HG02973 (cell line): ENCODE results near the gene SELENOI.

ENCODE experiments used
- ATAC-seq: cut with Tn5 transposase; IDR thresholded peaks from one replicate; pipeline ENCODE4 v1.9.1; 2021; ENCODE audit warnings: moderate library complexity; ENCODE audit not compliant: unreplicated experiment

The SELENOI gene

DNA sequence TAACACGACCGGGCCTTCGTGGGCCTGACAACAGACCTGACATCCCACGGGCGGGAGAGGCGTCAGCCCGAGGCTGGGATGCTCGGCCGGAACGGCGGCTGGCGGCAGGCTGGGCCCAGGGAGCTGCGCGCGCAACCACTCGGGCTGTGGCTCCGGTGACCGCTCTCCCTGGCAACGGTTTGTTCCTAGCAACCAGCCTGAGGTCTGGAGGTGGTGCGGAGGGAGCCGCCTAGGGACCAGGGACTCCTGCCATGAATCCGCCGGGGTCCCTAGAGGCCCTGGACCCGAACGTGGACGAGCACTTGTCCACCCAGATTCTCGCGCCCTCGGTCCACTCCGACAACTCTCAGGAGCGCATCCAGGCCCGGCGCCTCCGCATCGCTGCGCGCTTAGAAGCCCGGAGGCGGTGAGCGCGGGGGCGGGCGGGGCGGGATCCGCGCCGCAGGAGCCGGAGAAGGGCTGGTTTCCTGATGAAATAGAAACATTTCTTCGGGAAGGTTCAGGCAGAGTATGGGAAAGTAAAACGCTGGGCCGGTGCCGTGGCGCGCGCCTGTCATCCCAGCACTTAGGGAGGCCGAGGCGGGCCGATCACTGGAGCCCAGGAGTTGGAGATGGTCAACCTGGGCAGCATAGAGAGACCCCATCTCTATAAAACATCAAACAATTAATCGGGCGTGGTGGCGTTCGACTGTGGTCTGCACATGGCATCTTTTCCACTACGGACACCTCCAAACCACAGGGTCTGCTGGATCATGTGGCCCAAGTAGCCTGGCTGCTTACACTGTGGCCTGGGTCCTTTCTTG lies 56.0 kb downstream of the SELENOI start, which contains the start of gene DRC1:
Gene DRC1 (plus strand): TSS at position 182 of the 803 bp plus-strand sequence. CDS start 70 bp downstream, at position 252.
- ATAC-seq: no peak

DNA sequence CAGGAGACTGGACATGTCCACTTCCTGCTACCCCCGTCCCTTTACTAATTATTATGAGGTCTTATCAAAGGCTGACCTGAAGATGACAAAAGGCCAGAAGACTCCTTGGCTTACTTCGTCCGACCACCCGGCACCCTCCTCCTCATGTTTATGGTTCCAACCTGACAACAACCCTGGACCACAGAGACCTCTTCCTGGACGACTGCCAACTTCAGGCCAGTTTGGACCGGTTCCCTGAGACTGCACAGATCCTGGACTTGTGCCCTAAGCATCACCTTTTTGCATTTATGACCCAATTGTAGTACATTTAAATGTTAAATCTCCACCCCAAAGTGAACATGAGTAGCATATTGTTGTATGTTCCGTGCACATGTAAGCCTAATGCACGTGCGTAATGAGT lies 61.6 kb downstream of the SELENOI start:
- ATAC-seq: no peak

DNA sequence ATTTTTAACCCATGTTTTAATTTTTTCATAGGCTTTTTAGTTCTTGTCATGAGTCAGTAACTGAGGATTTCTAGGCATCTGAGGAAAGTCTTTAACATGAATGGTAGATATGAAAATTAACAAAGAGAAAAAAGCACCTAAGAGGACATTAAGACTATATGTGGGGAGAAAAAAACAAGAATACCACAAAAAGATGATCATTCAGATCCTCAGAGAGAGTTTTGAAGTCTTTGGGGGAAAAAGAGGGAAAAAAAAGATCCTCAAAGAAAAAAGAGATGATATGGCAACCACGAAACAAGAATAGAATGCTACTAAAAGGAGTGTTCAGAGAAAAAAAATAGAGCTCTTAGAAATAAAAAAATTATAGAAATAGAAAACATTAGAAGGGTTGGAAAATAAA lies 63.8 kb downstream of the SELENOI start:
- ATAC-seq: no peak

DNA sequence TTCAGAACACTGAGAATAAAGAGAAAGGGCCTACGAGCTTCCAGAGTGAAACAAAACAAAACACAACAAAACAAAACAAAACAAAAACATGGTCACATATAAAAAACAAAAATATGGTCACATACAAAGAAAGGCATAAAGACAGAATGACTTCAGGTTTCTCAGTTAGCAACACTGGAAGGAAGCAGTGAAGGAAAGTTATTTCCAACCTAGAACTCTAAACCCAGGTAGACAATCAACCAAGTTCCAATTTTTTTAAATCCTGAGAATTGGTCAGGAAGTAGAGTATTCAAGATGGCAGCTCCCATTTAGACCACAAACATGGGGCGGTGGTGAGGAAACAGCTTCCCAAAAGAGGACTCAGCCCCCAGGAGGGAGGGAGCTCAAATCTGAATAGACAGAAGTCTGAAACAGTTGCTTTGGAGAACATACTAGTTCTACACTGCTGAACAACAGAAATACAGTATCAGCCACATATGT lies 64.9 kb downstream of the SELENOI start:
- no peak for ATAC-seq

DNA sequence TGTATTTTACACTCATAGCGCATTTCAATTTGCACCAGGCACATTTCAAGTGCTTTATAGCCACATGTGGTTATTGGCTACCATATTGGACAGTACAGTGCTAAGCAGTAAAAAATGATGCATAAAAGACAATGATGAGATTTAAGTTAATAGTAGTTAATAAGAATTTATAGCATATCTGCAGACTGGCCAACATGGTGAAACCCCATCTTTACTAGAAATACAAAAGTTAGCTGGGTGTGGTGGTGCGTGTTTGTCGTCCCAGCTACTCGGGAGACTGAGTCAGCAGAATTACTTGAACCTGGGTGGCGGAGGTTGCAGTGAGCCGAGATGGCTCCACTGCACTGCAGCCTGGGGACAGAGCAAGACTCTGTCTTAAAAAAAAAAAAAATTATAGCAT lies 65.5 kb downstream of the SELENOI start:
- ATAC-seq: no peak

DNA sequence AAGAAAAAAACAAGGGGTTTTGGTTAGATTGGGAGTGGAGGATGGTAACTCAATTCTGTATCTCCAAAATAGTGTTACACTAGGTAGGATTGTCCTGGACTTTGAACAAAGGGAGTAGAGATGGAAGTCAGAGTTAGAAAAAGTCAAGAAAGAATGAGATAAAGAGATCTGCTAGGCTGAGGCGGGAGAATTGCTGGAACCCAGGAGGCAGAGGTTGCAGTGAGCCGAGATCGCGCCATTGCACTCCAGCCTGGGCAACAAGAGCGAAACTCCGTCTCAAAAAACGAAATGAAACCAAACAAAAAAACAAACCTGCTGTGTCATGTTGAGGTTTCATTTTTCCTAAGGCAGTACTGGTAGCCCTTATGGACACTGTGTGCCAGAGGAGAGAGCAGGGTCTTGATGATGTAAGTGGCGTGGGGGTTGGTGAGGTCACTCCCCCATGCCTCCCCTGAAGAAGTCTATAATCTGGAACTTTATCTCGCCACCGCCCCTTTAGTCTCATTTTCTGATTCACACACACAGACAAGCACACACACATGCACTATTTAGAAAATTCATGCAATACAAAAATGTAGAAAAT lies 66.2 kb downstream of the SELENOI start:
- ATAC-seq: no peak

DNA sequence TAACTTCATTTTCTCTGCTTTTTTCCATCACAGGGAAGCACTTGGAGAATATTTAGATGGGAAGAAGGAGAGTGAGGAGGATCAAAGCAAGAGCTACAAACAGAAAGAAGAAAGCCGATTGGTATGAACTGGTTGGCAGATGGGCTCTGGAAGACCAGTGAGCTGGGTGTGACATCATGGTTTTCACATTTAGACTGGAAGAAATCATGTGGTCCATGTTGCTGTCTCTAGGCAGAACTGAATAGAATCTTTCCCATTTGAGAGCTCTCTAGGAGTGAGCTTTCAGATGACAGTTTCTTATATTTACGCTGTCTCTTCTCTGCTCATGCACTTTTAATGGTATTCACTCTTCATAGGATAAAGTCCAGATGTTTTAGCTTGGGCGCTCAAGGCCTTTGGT lies 68.4 kb downstream of the SELENOI start:
- ATAC-seq: no peak

DNA sequence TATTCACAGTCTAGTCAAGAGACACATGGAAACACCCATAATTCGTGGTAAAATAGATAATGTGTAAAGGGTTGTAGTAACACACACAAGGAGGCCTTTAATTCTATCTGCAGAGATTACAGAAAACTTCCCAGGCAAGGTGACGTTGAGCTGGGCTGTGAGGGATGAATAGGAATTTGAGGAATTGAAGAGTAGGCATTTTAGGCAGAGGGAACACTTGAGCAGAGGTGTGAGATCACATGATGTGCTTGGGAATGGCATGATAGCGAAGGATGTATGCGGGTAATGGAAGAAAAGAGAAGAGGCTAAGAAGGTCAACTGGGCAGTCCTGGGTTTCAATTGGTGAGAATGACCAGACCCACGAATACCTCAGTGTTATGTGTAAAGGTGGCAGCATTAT lies 76.0 kb downstream of the SELENOI start:
- ATAC-seq: no peak

DNA sequence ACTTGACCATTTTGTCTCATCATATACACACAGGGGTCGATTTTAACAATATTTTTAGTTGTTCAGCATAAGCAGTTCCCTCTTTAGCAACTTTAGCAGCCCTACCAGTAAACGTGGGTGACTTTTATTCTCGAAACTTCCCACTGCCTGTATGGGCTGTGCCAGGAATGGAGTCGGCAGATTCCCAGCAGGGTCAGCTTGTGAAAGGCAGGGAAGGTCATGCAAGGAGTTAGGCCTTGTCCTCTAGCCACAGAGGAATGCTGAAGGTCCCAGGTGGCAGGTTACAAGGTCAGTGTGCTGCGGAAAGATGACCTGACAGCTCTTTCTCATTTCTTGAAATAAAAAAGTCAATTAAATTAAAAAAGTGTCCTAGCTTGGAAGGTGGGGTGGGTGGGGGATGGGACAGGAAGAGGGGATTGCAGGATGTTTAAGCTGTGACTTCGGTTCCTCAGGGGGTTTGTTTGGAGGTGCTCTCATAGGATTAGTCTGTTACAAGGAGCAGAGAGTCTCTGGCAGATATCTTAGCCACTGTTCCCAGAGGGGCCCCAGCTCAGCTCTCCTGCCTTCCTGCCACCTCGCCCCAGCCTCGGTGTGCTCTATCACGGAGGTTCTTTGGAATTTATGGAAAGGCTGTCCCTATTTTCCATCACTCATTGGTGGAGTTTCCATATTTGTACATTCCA lies 77.1 kb downstream of the SELENOI start:
- no peak for ATAC-seq

DNA sequence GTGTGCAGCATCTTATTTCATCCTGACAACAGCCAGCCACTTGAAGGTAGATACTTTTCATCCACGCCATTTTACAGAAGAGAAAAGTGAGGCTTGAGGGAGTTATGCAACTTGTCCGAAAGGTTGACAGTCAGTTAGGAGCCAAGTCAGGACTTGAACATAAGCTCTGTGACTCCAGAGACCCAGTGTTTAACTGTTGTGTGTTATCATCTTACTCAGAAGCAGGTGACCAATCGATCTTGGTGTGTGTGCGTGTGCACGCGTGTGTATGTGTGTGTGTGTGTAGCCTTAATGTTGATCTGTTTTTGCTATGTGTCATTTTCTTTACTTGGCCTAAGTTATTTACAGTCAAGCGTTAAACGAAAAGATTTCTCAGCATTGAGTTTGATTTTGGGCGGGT lies 77.8 kb downstream of the SELENOI start:
- ATAC-seq: no peak

DNA sequence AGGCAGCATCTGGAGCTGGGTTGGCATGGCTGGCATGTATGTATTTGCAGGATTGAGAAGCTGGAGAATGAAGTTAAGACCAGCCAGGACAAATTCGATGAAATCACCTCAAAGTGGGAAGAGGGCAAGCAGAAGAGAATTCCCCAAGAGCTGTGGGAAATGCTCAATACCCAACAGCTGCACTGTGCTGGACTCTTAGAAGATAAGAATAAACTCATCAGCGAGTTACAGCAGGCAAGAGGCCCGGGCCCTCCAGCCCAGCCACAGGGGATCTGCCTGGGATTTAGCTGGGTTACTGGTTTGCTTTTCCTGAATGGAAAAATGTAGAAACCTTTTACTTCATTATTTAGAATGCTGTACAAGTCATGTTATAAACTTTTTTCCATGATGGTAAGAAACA lies 78.3 kb downstream of the SELENOI start:
- ATAC-seq: no peak

DNA sequence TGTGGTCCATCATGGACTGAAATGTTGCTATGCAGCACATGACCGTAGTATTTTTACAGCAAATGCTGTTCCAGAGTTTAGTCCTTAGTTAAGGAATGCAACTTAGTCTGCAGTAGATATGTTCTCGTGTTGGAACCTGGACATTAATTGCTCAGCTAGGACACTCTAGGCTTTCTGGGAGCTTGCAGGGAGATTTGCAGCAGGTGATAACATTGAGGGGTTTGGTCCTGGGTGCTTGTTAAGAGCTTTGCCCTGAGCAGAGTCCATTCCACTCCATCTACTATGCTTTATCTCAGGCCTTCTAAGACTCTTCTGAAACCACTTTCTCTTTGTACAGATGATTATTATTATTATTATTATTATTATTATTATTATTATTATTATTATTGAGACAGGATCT lies 82.9 kb downstream of the SELENOI start:
- no peak for ATAC-seq

DNA sequence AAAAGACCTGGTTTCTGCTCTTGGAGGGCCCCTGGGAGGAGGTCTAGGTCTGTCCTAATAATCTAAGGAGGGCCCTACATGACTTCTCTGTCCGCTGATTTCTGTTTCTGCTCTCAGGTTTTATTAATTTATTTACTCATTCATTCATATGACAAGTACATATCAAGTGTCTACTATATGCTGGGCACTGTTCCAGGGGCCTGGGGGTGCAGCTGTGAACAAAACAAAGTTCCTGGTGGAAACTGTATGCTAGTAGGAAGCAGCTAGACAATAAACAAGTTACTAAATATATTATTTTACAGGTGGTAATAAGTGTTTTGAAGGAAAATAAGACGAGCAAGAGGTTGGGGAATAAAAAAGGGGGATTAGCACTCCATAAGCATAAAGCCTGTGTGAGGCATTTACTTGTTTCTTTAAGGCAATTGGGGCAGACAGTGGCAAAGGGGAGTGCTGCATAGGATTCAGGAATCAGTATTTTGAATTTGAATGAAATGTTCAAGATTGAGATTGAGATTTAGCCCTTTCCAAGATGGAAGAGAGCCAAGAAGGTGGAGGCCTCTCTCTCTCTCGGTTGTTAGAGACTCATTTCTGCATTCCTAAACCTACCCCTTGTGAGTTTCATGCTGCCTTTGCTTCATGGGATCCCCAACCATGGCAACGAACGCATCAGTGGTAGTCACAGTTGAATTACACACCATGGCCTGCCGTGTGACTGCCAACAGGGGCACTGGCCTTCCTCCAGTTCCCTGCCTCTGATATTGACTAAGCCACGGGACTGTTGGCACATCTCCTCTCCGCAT lies 84.0 kb downstream of the SELENOI start:
- ATAC-seq: no peak

DNA sequence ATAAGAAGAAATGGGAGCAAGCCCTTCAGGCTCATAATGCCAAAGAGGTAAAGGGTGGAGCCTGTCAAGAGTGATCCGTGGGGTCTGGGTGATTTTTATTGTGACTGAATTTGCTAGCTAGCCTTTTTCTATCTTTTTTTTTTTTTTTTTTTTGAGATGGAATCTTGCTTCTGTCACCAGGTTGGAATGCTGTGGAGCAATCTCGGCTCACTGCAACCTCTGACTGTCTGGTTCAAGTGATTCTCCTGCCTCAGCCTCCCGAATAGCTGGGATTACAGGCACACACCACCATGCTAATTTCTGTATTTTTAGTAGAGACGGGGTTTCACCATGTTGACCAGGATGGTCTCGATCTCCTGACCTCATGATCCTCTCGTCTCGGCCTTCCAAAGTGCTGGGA lies 84.9 kb downstream of the SELENOI start:
- ATAC-seq: no peak

DNA sequence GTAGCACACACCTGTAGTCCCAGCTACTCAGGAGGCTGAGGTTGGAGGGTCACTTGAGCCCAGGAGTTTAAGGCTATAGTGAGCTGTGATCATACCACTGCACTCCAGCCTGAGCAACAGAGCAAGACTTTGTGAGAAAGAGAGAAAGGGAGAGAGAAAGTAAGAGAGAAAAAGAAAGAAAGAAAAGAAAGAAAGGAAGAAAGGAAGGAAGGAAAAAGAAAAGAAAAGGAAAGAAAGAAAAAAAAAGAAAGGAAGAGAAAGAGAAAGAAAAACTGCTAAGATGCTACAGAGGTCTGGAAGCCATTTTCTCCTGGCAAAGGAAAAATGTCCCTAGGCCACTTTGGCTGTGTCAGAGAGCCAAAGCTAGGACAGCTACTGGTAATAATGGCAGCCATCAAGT lies 86.4 kb downstream of the SELENOI start:
- no peak for ATAC-seq

DNA sequence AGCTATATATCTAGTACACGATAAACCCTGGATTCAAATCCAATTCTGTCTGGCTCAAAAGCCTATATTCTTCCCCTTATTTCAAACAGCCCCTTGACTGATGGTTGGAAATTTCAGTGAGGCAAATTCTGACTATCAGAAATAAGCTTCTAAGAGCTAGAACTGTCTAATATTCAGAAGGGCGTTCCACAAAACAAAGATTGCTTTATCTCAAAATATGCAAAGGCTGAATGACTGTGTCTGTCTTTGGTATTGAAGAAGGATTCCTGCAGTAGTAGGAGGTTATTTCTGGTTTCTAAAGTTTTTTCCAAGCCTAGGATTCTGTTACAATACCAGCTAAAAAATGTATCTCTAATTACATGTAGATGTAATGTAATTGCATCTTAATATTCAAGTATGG lies 86.9 kb downstream of the SELENOI start:
- ATAC-seq: no peak

DNA sequence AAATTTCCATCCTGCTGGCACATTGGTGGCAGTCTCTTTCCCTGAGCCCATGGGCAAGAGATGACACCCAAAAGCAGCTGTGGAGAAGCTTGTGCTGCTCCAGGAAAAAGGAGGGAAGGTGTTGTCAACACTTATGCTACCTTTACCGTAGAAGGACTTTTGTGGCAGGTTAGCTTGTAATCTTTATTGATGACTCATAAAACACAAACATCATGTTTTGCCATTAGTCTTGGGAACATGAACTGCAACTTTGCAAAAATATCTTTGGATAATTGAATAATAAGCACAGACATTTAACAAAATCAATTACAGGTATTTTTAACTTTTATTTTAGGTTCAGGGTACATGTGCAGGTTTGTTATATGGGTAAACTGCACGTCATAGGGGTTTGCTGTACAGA lies 89.2 kb downstream of the SELENOI start:
- no peak for ATAC-seq

DNA sequence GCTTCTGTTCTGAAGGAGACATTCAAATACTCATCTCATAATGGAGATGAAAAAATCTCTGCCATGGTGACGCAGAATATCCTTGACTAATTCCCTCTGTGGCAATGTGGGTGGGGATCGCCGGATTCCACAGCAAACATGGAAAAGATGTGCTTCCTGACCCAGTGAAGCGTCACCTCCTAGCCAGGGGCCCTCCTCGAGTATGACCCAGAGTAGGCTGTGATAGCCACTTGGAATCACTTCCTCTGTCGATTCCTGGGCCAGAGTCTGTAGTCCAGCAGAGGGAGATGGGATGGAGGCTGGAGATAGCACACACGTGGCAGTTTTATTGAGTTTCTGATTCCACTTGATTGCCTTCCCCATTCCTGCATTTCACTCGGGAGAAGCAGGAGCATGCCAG lies 92.6 kb downstream of the SELENOI start:
- ATAC-seq: no peak

DNA sequence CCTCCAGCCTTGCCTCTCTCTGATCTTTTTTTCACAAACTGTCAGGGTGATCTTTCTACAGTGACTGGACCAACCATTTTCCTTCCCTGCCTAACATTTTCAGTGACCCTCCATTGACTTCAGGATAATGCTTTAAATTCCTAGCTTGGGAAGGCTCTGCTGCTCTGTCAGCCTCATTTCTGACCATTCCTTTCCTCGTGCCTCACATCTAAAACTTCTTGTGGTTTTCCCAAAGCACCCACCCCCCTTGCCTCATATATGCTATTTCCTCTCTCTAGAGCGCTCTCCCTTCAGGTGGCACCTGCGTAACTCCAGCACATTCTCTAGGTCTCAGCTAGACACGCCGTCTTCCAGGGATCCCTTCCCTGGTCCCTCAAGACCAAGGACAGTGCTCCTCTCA lies 93.0 kb downstream of the SELENOI start:
- ATAC-seq: no peak

DNA sequence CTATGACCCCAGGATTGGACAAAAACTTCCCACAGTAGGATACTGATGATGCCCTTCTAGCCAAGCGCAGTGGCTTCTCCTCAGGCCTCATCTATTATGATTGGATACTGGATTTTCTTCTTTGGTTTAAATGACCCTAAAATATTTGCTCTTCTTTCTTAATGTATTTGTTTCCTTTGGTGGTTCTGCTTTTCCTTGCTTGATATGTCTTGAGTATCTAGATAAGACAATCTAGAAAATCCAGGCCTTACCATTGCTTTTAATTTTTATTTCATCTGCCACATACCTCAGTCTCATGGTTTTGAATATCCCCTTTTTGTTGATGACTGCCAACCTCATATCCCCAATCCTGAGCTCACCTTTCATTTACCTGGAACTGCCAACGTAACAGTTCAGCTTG lies 96.4 kb downstream of the SELENOI start:
- no peak for ATAC-seq

DNA sequence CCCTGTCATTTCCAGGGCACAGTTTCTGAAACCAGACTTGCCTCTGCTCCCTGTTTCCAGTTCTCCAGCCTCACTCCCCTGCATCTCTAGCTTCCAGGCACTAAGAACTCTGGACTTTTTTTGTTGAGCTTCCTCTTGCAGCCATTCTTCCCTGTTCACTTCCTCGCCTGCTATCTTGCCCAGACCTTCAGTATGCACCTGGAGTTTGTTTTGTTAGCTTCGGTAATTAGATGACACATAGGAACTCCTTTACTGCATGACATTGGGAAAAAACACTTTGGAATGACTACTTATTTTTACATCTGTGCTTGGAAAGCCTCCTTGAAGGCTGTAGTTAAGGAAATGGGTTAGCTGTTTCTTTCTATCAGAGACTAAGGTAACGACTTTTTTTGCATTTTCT lies 96.8 kb downstream of the SELENOI start:
- no peak for ATAC-seq
